K562 (cell line): ENCODE measurements around the gene EXT2. TPM values are rescaled to one million over a fixed set of nuclear protein-coding genes. Genes with fewer than 3 reads are reported as not detected.

ENCODE experiments used
- ATAC-seq: fragments of 200-7000 bp; cut with Tn5 transposase; 3 replicates; pipeline ENCODE4 v1.9.1; 2020; ENCODE audit warnings: moderate library complexity
- BruUV-seq: library from RNA; stranded (reverse); fragments of 400-500 nt; replicated peaks from 2 replicates; lab custom pipeline; 2021; lab: Mats Ljungman, UMichigan
- CTCF ChIA-PET: fragments of 300-600 bp; formaldehyde crosslinking; extraction: SDS; loops from one replicate; lab custom pipeline; 2021; ENCODE audit warnings: low intra/inter-chr PET ratio; lab: Yijun Ruan, JAX
- POLR2A ChIA-PET: fragments of 300-600, 350-650 bp; sonication (Branson Sonifier 250); formaldehyde crosslinking; extraction: SDS; loops from one replicate; lab custom pipeline; 2021; ENCODE audit warnings: antibody characterized with exemption, inconsistent platforms; lab: Yijun Ruan, JAX
- DNase-seq, 4 experiments: peaks; one replicate each; pipeline versions ENCODE4 v3.0.0 to v3.0.0-alpha.2; 2011 to 2018; ENCODE audit warnings: low spot score in 3 of 4, mixed read lengths in 3 of 4; ENCODE audit errors: extremely low read depth in 1 of 4
- FAIRE-seq: peaks from 2 replicates; lab custom pipeline; 2011; peaks lifted over from hg19 to GRCh38; lab: Jason Lieb, UNC
- H2AFZ ChIP-seq: 2 replicates; pipeline ENCODE4 v1.6.0; 2011; ENCODE audit warnings: low read depth, low read length, control low read depth, inconsistent platforms
- H3K27ac ChIP-seq: fragments of 200-600 bp; 3 replicates; pipeline ENCODE4 v1.8.0; 2011; ENCODE audit warnings: low read depth, mild to moderate bottlenecking, control low read depth, inconsistent platforms, low read length, moderate library complexity, mixed read lengths; ENCODE audit errors: extremely low read depth
- H3K27me3 ChIP-seq, 2 experiments: fragments of 300-600 bp in 1 of 2; 2 replicates in 1 of 2; 3 replicates in 1 of 2; pipeline versions ENCODE4 v1.6.0 to v1.8.0; 2011; ENCODE audit warnings: inconsistent platforms in 2 of 2, low read length in 2 of 2, mild to moderate bottlenecking in 1 of 2, mixed read lengths in 1 of 2, moderate library complexity in 1 of 2; ENCODE audit not compliant: control insufficient read depth in 2 of 2, insufficient read depth in 2 of 2
- H3K36me3 ChIP-seq: fragments of 300-600 bp; 3 replicates; pipeline ENCODE4 v1.8.0; 2011; ENCODE audit warnings: mild to moderate bottlenecking, low read length, inconsistent platforms; ENCODE audit not compliant: control insufficient read depth, insufficient read depth
- H3K4me1 ChIP-seq, 2 experiments: fragments of 200-600 bp in 1 of 2; replicated peaks in 1 of 2; 2 replicates in 1 of 2; 3 replicates in 1 of 2; pipeline versions ENCODE4 v1.5.1 to v1.8.0; 2011; ENCODE audit warnings: inconsistent platforms in 2 of 2, low read length in 2 of 2, mild to moderate bottlenecking in 1 of 2, mixed read lengths in 1 of 2, moderate library complexity in 1 of 2; ENCODE audit not compliant: control insufficient read depth in 2 of 2, insufficient read depth in 2 of 2
- H3K4me2 ChIP-seq: 2 replicates; pipeline ENCODE4 v1.6.1; 2011; ENCODE audit warnings: low read length, control low read depth, inconsistent platforms, mixed read lengths; ENCODE audit not compliant: insufficient read depth
- H3K4me3 ChIP-seq: fragments of 200-600 bp; sonication (generic), shearing (Covaris generic); 2 replicates; pipeline ENCODE4 v1.5.1; 2016; ENCODE audit warnings: control low read depth, inconsistent platforms
- H3K79me2 ChIP-seq: fragments of 200-600 bp; 3 replicates; pipeline ENCODE4 v1.8.0; 2011; ENCODE audit warnings: low read length, inconsistent platforms; ENCODE audit not compliant: control insufficient read depth, insufficient read depth
- H3K9ac ChIP-seq, 2 experiments: 2 replicates each; pipeline versions ENCODE4 v1.6.0 to v1.6.1; 2011; ENCODE audit warnings: low read depth in 2 of 2, low read length in 2 of 2, control low read depth in 1 of 2, inconsistent platforms in 1 of 2, mild to moderate bottlenecking in 1 of 2, mixed read lengths in 1 of 2; ENCODE audit not compliant: insufficient read depth in 1 of 2
- H3K9me1 ChIP-seq: one replicate; pipeline ENCODE4 v1.6.0; 2011; ENCODE audit warnings: inconsistent platforms, mild to moderate bottlenecking, low read length, moderate library complexity; ENCODE audit not compliant: control insufficient read depth, insufficient read depth
- H3K9me3 ChIP-seq: replicated peaks from 2 replicates; pipeline ENCODE4 v1.5.1; 2011; ENCODE audit warnings: low read depth, low read length, inconsistent platforms; ENCODE audit not compliant: control insufficient read depth, insufficient read depth
- H4K20me1 ChIP-seq: replicated peaks from 2 replicates; pipeline ENCODE4 v1.6.1; 2011; ENCODE audit warnings: low read length, inconsistent platforms, mixed read lengths; ENCODE audit not compliant: control insufficient read depth, insufficient read depth
- MAX ChIP-seq: sonication (generic); formaldehyde crosslinking; IDR thresholded peaks from 2 replicates; pipeline ENCODE4 v1.9.0; 2022; ENCODE audit warnings: mild to moderate bottlenecking, missing genetic modification reagents
- MLLT1 ChIP-seq, 2 experiments: fragments of 450-650 bp; IDR thresholded peaks; 2 replicates each; pipeline ENCODE4 v1.6.1; 2016
- MXI1 ChIP-seq: IDR thresholded peaks from 2 replicates; pipeline ENCODE4 v1.6.1; 2011; ENCODE audit warnings: low read depth, mild to moderate bottlenecking, improper control_type of control experiment, low read length
- NBN ChIP-seq: fragments of 450-650 bp; IDR thresholded peaks from 2 replicates; pipeline ENCODE4 v1.6.1; 2016; ENCODE audit warnings: low read depth, mild to moderate bottlenecking
- NCOA1 ChIP-seq: fragments of 450-650 bp; IDR thresholded peaks from 2 replicates; pipeline ENCODE4 v1.6.1; 2016; ENCODE audit warnings: low read depth
- PRDM10 ChIP-seq: fragments of 450-650 bp; IDR thresholded peaks from 2 replicates; pipeline ENCODE4 v1.6.1; 2018; ENCODE audit not compliant: partially characterized antibody
- PTBP1 ChIP-seq: fragments of 200-400 bp; formaldehyde crosslinking; IDR thresholded peaks from 2 replicates; pipeline ENCODE4 v1.6.1; 2017; ENCODE audit warnings: low read depth, low read length
- TBP ChIP-seq: optimal IDR thresholded peaks from 2 replicates; pipeline ENCODE3; 2011; ENCODE audit warnings: low read depth, low read length, improper control_type of control experiment
- THRA ChIP-seq: fragments of 450-650 bp; IDR thresholded peaks from 2 replicates; pipeline ENCODE4 v1.6.1; 2017; ENCODE audit warnings: mild to moderate bottlenecking, moderate library complexity
- ZFPM2 ChIP-seq: fragments of 250-450 bp; sonication (Bioruptor Pico); IDR thresholded peaks from 2 replicates; pipeline ENCODE4 v1.5.1; 2022; ENCODE audit warnings: mild to moderate bottlenecking
- WGBS: fragments of 100-300 bp; shearing (Covaris generic); methylation state at CpG from one replicate; pipeline ENCODE4 v1.1.6; 2016; ENCODE audit warnings: low coverage, mixed read lengths; ENCODE audit not compliant: insufficient coverage; ENCODE audit errors: missing lambda C conversion rate; 5-methylcytosine and 5-hydroxymethylcytosine counted together
- in situ Hi-C: fragments of 300-500 bp; cut with MboI; formaldehyde crosslinking; loops from 4 replicates; pipeline ENCODE4 v1.15.0; 2018; ENCODE audit warnings: inconsistent platforms, mixed read lengths
- intact Hi-C: fragments of 100-400 bp; cut with micrococcal nuclease; formaldehyde crosslinking; loops from 2 replicates; pipeline ENCODE4 v1.14.2; 2022
- polyA plus RNA-seq, 8 experiments: library from polyadenylated mRNA; depleted of rRNA in 4 of 8; stranded (reverse) in 5 of 8; unstranded in 3 of 8; fragments of >200 nt; fragmentation: Nextera tagmentation in 2 of 8; fragmentation: Illumina TruSeq in 1 of 8; extraction: Ambion mirVana in 2 of 8; extraction: Trizol in 1 of 8; gene quantifications; 2 replicates each; pipeline versions ENCODE4 v1.2.1 to v1.2.3, GENCODE V29; 2011 to 2014; ENCODE audit warnings: inconsistent platforms in 1 of 8, missing spikeins in 1 of 8
- total RNA-seq, 7 experiments: library from RNA; depleted of rRNA in 6 of 7; stranded (reverse); fragments of >200 nt in 6 of 7; fragmentation: Illumina TruSeq in 2 of 7; extraction: Trizol in 2 of 7; gene quantifications; 2 replicates each; pipeline versions ENCODE4 v1.2.1 to v1.2.3, GENCODE V29; 2011 to 2021; ENCODE audit warnings: low replicate concordance in 1 of 7

The EXT2 gene
- total and polyA plus RNA-seq, 9 of the 15 experiments (the other 6 are each of a cell fraction or from before 2014, with no cell fraction given): 7.5 to 52.1 (median 38.1) TPM

GRCh38 chr11:44171518-44171917 lies 76.0 kb downstream of the EXT2 start:
- WGBS: 90% methylated on average over 4 of the region's 4 CpGs
- Histone ChIP-seq H2AFZ (no peak overlapping the region), H3K9me3 (no peaks in the 10 kb centered on the region), H3K27me3 (no peaks in the 10 kb centered on the region), H4K20me1 (no peaks in the 10 kb centered on the region), H3K4me3 (no peak overlapping the region), H3K9ac (no peak overlapping the region), H3K79me2 (no peaks in the 10 kb centered on the region), H3K4me1 (peaks cover 0 to 6% of the 10 kb centered on the region in 2 experiments; a peak in 2 of 5 replicates), H3K36me3 (no peaks in the 10 kb centered on the region), H3K4me2 (no peak overlapping the region), H3K27ac (no peak overlapping the region), H3K9me1 (no peaks in the 10 kb centered on the region)
- TF ChIP-seq MLLT1 (IDR thresholded peaks at IDR 0.05) (no peak), TBP (no peak)
- intact Hi-C loops: no loop called here
- FAIRE-seq (no peak), DNase-seq (no peak), ATAC-seq (no peak)
- CTCF ChIA-PET: interaction anchor here (0.6 kb wide), 1 partner anchor 324 kb away, joined by 3 read pairs; no protein-coding TSS in a partner anchor
- no TSS peak for BruUV-seq
- POLR2A ChIA-PET: no interaction called here
- in situ Hi-C loops: no loop called here

- intact Hi-C loops: no loop called here
- FAIRE-seq: no peak
- TF ChIP-seq PTBP1: no peak
- TF ChIP-seq MXI1: no peak
- no peak for TF ChIP-seq NCOA1
- no peak for TF ChIP-seq THRA
- TF ChIP-seq NBN: no peak
- TF ChIP-seq ZFPM2: no peak
- TF ChIP-seq PRDM10: no peak
- no peak for TF ChIP-seq MAX (CRISPR knock-in tag)
These were observed 77.5 kb downstream of the EXT2 start for GRCh38 chr11:44172966-44173365.

More at GRCh38 chr11:44172966-44173365, 77.5 kb downstream of the EXT2 start:
- ATAC-seq (no peak), DNase-seq (no peak)
- H3K4me1 ChIP-seq: peaks cover 0 to 12% of the 10 kb centered on the region in 2 experiments; a peak in 2 of 5 replicates
- no peaks in the 10 kb centered on the region for H3K36me3 ChIP-seq
- H3K27me3 ChIP-seq: no peaks in the 10 kb centered on the region
- in situ Hi-C loops: no loop called here
- H4K20me1 ChIP-seq: no peaks in the 10 kb centered on the region
- no peak overlapping the region for H3K9ac ChIP-seq
- no peaks in the 10 kb centered on the region for H3K9me3 ChIP-seq
- no peaks in the 10 kb centered on the region for H3K79me2 ChIP-seq
- H3K9me1 ChIP-seq: no peaks in the 10 kb centered on the region
- no peak overlapping the region for H2AFZ ChIP-seq
- ChIA-PET CTCF (no interaction called here), POLR2A (no interaction called here)
- H3K4me3 ChIP-seq: no peak overlapping the region
- WGBS: 93% methylated on average over 3 of the region's 3 CpGs
- BruUV-seq: no TSS peak
- H3K4me2 ChIP-seq: no peak overlapping the region
- no peak overlapping the region for H3K27ac ChIP-seq
